Activated T-cell treated with anti-CD3 and anti-CD28 coated beads, Interleukin-2, amount 50 U/mL, for 72 hours (primary cell): ENCODE results near the gene NELFCD. TPM values are rescaled to one million over a fixed set of nuclear protein-coding genes. Genes with fewer than 3 reads are reported as not detected.
"Not testable (repeated sequence)": the region's sequence is repeated elsewhere in the genome, so short reads cannot be mapped to it uniquely, and the experiment has no call there.

Experiments used
- ATAC-seq, 2 donors: fragments of 150-1000 bp; cut with Tn5 transposase; replicated peaks in 1 of 2; 2 replicates each; pipeline ENCODE4 v1.10.0; 2021; ENCODE audit warnings: moderate library complexity in 2 of 2, mild to moderate bottlenecking in 1 of 2
- DNase-seq, 2 donors: peaks; one replicate each; pipeline ENCODE4 v3.0.0; 2021 to 2022; ENCODE audit warnings: mixed read lengths in 1 of 2
- H3K27ac Mint-ChIP-seq: one replicate; pipeline ENCODE4 v1.8.0; 2022; ENCODE audit warnings: mild to moderate bottlenecking, moderate library complexity, mixed read lengths
- H3K27me3 Mint-ChIP-seq: one replicate; pipeline ENCODE4 v1.8.0; 2022; ENCODE audit warnings: low read depth, mixed read lengths
- H3K36me3 Mint-ChIP-seq, 2 donors: one replicate each; pipeline ENCODE4 v1.8.0; 2022; ENCODE audit warnings: mixed read lengths in 2 of 2, mild to moderate bottlenecking in 1 of 2; ENCODE audit not compliant: insufficient read depth in 2 of 2
- H3K4me1 Mint-ChIP-seq: one replicate; pipeline ENCODE4 v1.8.0; 2022; ENCODE audit warnings: low read depth, mixed read lengths
- H3K4me3 Mint-ChIP-seq, 2 donors: one replicate each; pipeline ENCODE4 v1.8.0; 2022; ENCODE audit warnings: mild to moderate bottlenecking in 2 of 2, mixed read lengths in 2 of 2, moderate library complexity in 2 of 2
- H3K9me3 Mint-ChIP-seq, 2 donors: one replicate each; pipeline ENCODE4 v1.8.0; 2022; ENCODE audit warnings: mixed read lengths in 2 of 2
- total RNA-seq, 2 donors: library from RNA; stranded (reverse); gene quantifications; one replicate each; pipeline ENCODE4 v1.2.3, GENCODE V29; 2022

The NELFCD gene
- total RNA-seq, 2 donors from 2014 or later = 66.2 to 67.5 TPM

DNA sequence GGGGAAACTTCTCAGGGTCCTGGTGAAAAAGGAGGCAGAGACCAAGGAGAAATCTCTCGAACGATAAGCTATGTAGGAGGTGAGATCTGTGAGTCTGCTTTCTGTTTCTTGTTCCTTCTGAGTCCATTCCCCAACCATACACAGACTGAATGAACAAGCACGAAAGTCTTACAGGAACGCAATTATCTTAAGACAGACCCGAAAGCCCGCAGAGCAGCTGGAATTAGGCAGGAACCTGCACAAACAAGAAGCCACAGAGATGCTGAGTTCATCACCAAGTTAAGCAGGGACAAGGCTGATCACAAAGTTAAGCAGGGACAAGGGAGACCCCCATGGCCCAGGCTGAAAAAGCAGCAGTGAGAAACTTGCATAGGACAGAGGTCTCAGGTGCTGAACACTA, 21.4 kb upstream of the NELFCD start:
- Mint-ChIP-seq H3K27ac (no peak overlapping the region), H3K9me3 (no peaks in the 10 kb centered on the region), H3K4me3 (no peak overlapping the region), H3K4me1 (no peaks in the 10 kb centered on the region), H3K27me3 (peaks cover 6% of the 10 kb centered on the region), H3K36me3 (no peaks in the 10 kb centered on the region)
- DNase-seq (no peak), ATAC-seq (no peak)

DNA sequence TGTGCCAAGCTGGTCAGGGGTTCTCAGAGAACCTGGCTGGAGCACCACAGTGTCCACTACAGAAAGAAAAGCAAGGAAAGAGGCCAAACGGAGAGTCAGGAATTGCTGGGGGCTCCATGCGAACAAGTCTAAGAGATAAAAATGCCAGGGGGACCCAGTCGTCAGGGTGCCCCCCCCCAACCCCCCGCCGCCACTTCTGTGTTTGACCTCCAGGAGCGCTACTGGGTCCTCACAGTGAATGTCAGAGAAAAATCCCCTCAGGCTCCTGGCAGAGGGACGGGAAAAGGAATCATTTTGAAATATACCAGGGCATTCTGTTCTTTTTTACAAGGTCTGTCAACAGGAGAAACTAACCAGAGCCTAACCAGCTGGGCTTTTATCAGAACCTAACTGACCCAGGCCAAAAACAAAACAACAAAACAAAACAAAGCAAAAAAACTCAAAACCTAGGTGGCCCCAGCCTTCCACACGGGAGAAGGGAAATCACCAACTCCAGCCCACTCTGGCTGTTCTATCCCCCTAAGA, 17.9 kb upstream of the NELFCD start:
- Mint-ChIP-seq H3K27me3 (peaks cover 11% of the 10 kb centered on the region), H3K27ac (no peak overlapping the region), H3K4me1 (no peaks in the 10 kb centered on the region), H3K9me3 (no peaks in the 10 kb centered on the region), H3K4me3 (no peak overlapping the region), H3K36me3 (no peaks in the 10 kb centered on the region)
- DNase-seq (no peak), ATAC-seq (no peak)

DNA sequence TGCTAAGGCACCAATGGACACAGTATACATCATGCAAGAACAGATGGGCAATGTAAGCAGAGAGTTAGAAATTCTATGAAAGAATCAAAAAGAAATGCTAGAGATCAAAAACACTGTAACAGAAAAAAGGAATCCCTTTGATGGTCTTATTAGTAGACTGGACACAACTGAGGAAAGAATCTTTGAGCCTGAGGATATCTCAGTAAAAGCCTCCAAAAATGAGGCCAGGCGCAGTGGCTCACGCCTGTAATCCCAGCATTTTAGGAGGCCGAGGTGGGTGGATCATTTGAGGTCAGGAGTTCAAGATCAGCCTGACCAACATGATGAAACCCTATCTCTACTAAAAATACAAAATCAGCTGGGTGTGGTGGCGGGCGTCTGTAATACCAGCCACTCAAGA, 17.1 kb upstream of the NELFCD start:
- H3K4me1 Mint-ChIP-seq, ATAC-seq, DNase-seq, H3K4me3 Mint-ChIP-seq, H3K9me3 Mint-ChIP-seq, H3K36me3 Mint-ChIP-seq, H3K27ac Mint-ChIP-seq: not testable (repeated sequence)
- peaks cover 11% of the 10 kb centered on the region for H3K27me3 Mint-ChIP-seq

DNA sequence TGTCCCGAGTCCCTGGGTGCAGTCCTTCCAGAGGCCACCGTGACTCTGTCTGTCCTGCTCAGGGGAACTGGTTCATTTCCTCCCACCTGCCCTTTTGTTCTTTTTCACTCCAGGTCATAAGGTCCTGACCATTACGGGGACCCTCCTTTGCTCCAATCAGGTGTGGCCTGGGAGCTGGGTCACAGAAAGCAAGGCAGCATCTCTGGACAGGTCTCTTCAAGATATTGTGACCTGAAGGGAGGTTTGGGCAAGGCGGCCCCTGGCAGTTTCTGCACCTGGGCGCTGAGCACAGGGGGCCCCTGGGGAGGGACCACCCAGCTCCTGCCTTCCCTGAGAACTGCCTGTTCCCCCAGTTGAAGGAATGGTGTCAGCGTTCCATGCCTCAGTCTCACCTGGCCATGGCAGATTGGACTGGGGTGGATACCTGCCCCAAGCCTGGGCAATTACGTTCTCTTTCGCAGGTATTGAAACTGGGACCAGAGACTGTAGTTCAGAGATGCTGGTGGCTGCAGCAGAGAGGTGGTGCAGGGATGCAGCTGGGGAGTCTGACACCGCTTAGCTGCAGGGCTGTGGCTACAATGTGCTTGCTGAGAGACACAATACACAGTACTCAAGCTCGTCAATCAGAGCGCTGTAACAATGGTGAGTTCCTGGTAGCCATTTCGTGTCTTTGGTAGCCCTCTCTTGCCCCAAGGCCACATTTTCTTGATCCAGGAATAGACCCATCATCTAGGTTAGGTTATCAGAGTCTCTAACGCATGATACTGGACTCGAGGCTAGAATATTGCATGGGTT, 15.6 kb upstream of the NELFCD start:
- Mint-ChIP-seq H3K27ac (no peak overlapping the region), H3K4me1 (no peaks in the 10 kb centered on the region), H3K9me3 (no peaks in the 10 kb centered on the region), H3K4me3 (no peak overlapping the region), H3K36me3 (peaks cover 0 to 3% of the 10 kb centered on the region in 2 donors), H3K27me3 (peaks cover 21% of the 10 kb centered on the region)
- no peak for DNase-seq
- no peak for ATAC-seq

DNA sequence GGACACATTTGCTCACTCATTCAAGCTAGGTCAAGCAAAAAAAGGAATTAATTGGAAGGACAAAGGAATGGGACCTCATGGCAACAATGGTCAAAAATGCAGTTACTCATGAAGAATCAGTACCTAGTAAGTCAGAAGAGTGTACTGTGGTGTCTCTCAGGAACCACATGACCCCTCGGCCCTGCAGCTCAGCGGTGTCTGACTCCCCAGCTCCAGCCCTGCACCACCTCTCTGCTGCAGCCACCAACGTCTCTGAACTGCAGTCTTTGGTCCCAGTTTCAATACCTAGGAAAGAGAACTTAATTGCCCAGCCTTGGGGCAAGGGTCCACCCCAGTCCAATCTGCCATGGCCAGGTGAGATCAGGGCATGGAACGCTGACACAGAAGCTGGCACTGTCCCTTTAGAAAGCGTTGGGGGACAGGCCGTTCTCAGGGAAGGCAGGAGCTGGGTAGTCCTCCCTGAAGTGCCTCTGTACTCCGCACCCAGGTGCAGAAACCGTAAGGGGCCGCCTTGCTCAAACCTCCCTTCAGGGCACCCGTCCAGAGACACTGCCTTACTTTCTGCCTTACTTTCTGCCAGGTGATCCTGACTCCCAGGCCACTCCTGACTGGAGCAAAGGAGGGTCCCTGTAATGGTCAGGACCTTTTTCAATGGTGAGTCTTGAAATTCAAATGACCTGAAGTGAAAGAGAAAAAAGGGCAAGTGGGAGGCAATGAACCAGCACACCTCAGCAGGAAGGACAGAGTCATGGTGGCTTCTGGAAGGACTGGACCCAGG, 13.2 kb upstream of the NELFCD start:
- no peaks in the 10 kb centered on the region for H3K9me3 Mint-ChIP-seq
- no peak for ATAC-seq
- no peak overlapping the region for H3K4me3 Mint-ChIP-seq
- peaks cover 18% of the 10 kb centered on the region for H3K27me3 Mint-ChIP-seq
- no peak for DNase-seq
- H3K4me1 Mint-ChIP-seq = no peaks in the 10 kb centered on the region
- H3K27ac Mint-ChIP-seq = no peak overlapping the region
- peaks cover 0 to 3% of the 10 kb centered on the region in 2 donors for H3K36me3 Mint-ChIP-seq

DNA sequence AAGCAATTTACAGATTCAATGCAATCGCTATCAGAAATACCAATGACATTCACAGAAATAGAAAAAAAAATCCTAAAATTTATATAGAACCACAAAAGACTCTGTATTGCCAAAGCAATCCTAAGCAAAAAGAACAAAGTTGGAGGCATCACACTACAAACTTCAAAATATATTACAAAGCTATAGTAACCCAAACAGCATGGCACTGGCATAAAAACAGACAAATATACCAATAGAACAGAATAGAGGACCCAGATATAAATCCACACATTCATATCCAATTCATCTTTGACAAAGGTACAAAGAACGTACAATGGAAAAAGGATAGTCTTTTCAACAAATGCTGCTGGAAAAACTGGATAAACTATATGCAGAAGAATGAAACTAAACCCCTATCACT, 11.6 kb upstream of the NELFCD start:
- no peak overlapping the region for H3K4me3 Mint-ChIP-seq
- H3K27me3 Mint-ChIP-seq = peaks cover 15% of the 10 kb centered on the region
- H3K9me3 Mint-ChIP-seq = peaks cover 0 to 1% of the 10 kb centered on the region in 2 donors
- DNase-seq (no peak), ATAC-seq (no peak)
- H3K4me1 Mint-ChIP-seq = no peaks in the 10 kb centered on the region
- no peak overlapping the region for H3K27ac Mint-ChIP-seq
- peaks cover 2 to 3% of the 10 kb centered on the region in 2 donors for H3K36me3 Mint-ChIP-seq

DNA sequence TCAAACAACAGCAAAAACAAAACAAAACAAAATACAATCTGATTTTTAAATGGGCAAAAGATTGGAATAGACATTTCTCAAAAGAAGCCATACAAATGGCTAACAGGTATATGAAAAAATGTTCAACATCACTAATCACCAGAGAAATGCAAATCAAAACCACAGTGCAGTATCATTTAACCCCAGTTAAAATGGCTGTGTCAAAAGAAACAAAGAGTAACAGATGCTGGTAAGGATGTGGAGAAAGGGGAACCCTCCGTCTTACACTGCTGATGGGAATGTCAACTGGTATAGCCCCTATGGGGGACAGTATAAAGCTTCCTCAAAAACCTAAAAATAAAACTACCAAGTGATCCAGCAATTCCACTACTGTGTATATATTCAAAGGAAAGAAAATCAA, 10.9 kb upstream of the NELFCD start:
- ATAC-seq = no peak
- H3K4me1 Mint-ChIP-seq = no peaks in the 10 kb centered on the region
- H3K27ac Mint-ChIP-seq = no peak overlapping the region
- no peak for DNase-seq
- peaks cover 15% of the 10 kb centered on the region for H3K27me3 Mint-ChIP-seq
- peaks cover 2 to 4% of the 10 kb centered on the region in 2 donors for H3K36me3 Mint-ChIP-seq
- H3K9me3 Mint-ChIP-seq = peaks cover 0 to 1% of the 10 kb centered on the region in 2 donors
- H3K4me3 Mint-ChIP-seq = no peak overlapping the region

DNA sequence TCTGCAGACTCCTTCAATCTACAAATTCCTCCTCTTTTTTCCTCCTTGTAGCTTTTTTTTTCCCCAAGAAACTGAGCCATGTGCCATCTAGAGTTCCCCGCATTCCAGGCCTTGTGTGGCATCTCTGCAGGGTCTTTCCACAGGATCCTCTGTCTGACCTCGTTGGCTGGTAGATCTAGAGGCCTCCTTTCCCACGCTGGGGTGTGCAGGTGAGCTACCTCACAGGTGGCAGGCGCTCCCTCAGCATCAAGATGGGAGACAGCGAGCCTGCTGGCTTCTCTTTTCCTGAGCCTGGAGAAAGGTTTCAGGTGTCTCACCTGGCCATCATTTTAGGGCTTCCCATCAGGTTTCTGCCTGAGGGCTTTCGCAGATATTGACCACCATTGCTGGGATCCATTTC, 9.6 kb upstream of the NELFCD start:
- ATAC-seq (no peak), DNase-seq (no peak)
- Mint-ChIP-seq H3K36me3 (peaks cover 2 to 4% of the 10 kb centered on the region in 2 donors), H3K9me3 (peaks cover 0 to 1% of the 10 kb centered on the region in 2 donors), H3K4me3 (no peak overlapping the region), H3K4me1 (peaks cover 6% of the 10 kb centered on the region), H3K27me3 (peaks cover 10% of the 10 kb centered on the region), H3K27ac (no peak overlapping the region)

DNA sequence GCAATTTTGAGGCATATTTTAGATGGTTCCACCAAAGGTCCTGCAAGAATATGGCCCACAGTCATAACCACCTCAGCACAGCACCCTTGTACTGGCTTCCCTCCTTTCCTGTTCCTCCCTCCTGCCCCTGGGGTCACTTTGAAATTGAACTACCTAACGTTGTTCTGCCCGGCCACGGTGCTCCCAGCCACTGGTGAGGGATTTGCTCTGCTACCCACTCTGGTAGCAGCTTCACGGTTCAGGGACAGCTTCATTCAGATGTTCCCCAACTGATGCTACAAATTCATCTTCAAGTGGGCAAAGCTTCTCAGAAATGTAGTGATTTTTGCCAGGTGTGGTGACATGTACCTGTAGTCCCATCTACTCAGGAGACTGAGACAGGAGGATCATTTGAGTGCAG, 7.9 kb upstream of the NELFCD start:
- Mint-ChIP-seq H3K9me3 (peaks cover 0 to 1% of the 10 kb centered on the region in 2 donors), H3K36me3 (peaks cover 4% of the 10 kb centered on the region in 2 donors), H3K4me1 (peaks cover 11% of the 10 kb centered on the region), H3K4me3 (no peak overlapping the region), H3K27ac (no peak overlapping the region), H3K27me3 (peaks cover 10% of the 10 kb centered on the region)
- ATAC-seq (no peak), DNase-seq (no peak)

DNA sequence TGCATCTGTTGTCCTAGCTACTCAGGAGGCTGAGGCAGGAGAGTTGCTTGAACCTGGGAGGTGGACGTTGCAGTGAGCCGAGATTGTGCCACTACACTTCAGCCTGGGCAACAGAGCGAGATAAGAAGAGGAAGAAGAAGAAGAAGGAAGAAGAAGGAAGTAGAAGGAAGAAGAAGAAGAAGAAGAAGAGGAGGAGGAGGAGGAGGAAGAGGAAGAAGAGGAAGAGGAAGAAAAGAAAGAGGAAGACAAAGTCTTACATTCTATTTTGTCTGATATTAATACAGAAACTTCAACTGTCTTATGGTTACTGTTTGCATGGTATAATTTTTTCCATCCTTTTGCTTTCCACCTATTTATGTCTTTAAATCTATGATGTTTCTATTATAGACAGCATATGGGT, 7.2 kb upstream of the NELFCD start:
- DNase-seq (no peak), ATAC-seq (no peak)
- Mint-ChIP-seq H3K27ac (no peak overlapping the region), H3K27me3 (peaks cover 10% of the 10 kb centered on the region), H3K4me1 (peaks cover 11% of the 10 kb centered on the region), H3K36me3 (peaks cover 4% of the 10 kb centered on the region in 2 donors), H3K9me3 (peaks cover 0 to 1% of the 10 kb centered on the region in 2 donors), H3K4me3 (no peak overlapping the region)

DNA sequence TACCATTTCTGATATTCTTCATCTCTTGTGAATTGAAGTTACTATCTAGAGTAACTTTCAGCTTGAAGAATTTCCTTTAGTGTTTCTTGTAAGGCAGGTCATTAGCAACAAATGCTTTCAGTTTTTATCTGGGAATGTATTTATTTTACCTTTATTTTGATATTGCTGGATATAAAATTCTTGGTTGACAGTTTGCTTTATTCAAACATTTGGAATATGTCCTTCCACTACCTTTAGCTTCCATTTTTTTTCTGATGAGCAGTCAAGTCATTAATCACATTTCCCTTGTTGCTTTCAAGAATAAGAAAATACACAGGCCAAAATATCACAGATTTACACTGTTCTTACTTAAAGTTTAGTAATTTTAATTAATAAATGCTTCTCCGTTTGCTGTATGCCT, 5.7 kb upstream of the NELFCD start:
- H3K36me3 Mint-ChIP-seq = peaks cover 1 to 4% of the 10 kb centered on the region in 2 donors
- DNase-seq = no peak
- H3K4me1 Mint-ChIP-seq = peaks cover 11% of the 10 kb centered on the region
- no peaks in the 10 kb centered on the region for H3K27me3 Mint-ChIP-seq
- no peak for ATAC-seq
- H3K4me3 Mint-ChIP-seq = no peak overlapping the region
- H3K9me3 Mint-ChIP-seq = peaks cover 0 to 1% of the 10 kb centered on the region in 2 donors
- no peak overlapping the region for H3K27ac Mint-ChIP-seq

DNA sequence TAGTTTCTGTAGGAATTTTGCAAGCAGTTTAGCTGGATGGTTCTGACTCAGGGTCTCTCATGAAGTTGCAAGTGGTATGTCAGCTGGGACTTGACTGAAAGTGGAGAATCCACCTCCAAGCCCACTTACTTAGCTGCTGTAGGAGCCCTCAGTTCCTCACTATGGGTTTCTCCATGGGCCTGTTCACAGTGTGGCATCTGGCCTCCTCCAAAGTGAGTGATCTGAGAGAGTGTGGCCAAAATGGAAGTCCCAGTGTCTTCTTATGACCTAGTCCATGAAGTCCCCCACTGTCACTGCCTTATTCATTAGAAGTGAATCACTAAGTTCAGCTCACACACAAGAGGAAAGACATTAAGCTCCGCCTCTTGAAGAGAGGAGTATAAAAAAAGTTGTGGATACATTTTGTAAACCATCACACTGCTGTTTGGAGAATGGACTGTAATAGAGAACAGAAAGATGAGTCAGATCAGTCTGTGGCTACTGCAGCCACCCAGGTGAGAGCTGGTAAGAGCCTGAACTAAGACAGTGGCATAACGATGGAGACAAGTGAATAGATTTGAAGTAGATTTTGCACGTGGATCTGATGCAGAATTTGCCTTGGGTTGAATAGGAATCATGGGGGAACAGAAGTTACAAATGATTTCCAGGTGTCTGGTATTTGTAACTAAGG, 4.9 kb upstream of the NELFCD start:
- Mint-ChIP-seq H3K36me3 (peaks cover 1 to 4% of the 10 kb centered on the region in 2 donors), H3K4me1 (peaks cover 11% of the 10 kb centered on the region), H3K27me3 (no peaks in the 10 kb centered on the region), H3K4me3 (no peak overlapping the region), H3K27ac (no peak overlapping the region), H3K9me3 (peaks cover 0 to 1% of the 10 kb centered on the region in 2 donors)
- DNase-seq (no peak), ATAC-seq (peak in 1 of 2 donors; percentile 29)
